OCI-LY1 (cell line): ENCODE measurements around the gene ZNF222.

Experiments used
- H2AFZ ChIP-seq: fragments of 200-600 bp; sonication (generic), shearing (Covaris generic); 2 replicates; pipeline ENCODE4 v1.6.0; 2014; ENCODE audit warnings: antibody characterized with exemption, mild to moderate bottlenecking, low read length
- H3F3A ChIP-seq: fragments of 200-600 bp; sonication (generic), shearing (Covaris generic); 2 replicates; pipeline ENCODE4 v1.6.0; 2014; ENCODE audit warnings: mild to moderate bottlenecking, antibody characterized with exemption, low read length, moderate library complexity; ENCODE audit not compliant: insufficient read depth
- H3K27ac ChIP-seq: fragments of 200-600 bp; sonication (generic); 2 replicates; pipeline ENCODE4 v1.5.1; 2014; ENCODE audit warnings: low read length, mixed run types, mild to moderate bottlenecking, low read depth; ENCODE audit not compliant: poor library complexity, severe bottlenecking
- H3K27me3 ChIP-seq: fragments of 200-600 bp; sonication (generic); 2 replicates; pipeline ENCODE4 v1.6.0; 2014; ENCODE audit warnings: antibody characterized with exemption, mild to moderate bottlenecking, low read length, moderate library complexity; ENCODE audit not compliant: insufficient read depth
- H3K36me3 ChIP-seq: fragments of 200-600 bp; sonication (generic); 2 replicates; pipeline ENCODE4 v1.6.1; 2014; ENCODE audit warnings: mild to moderate bottlenecking, antibody characterized with exemption, low read length, moderate library complexity, mixed read lengths; ENCODE audit not compliant: insufficient read depth
- H3K4me1 ChIP-seq: fragments of 200-600 bp; sonication (generic); 2 replicates; pipeline ENCODE4 v1.5.1; 2014; ENCODE audit warnings: mild to moderate bottlenecking, low read length, moderate library complexity; ENCODE audit not compliant: insufficient read depth, severe bottlenecking
- H3K4me2 ChIP-seq: fragments of 200-600 bp; sonication (generic), shearing (Covaris generic); 2 replicates; pipeline ENCODE4 v1.6.1; 2014; ENCODE audit warnings: low read length
- H3K4me3 ChIP-seq: fragments of 200-600 bp; sonication (generic); 2 replicates; pipeline ENCODE4 v1.5.1; 2014; ENCODE audit warnings: low read length, low read depth, mild to moderate bottlenecking, mixed read lengths; ENCODE audit not compliant: poor library complexity, severe bottlenecking
- H3K79me2 ChIP-seq: fragments of 200-600 bp; shearing (Covaris generic); 2 replicates; pipeline ENCODE4 v1.6.1; 2016; ENCODE audit warnings: mixed run types, low read length, mixed read lengths; ENCODE audit not compliant: insufficient read depth
- H3K9ac ChIP-seq: fragments of 200-600 bp; sonication (generic), shearing (Covaris generic); 2 replicates; pipeline ENCODE4 v1.6.1; 2014; ENCODE audit warnings: mild to moderate bottlenecking, low read length, mixed read lengths
- H3K9me2 ChIP-seq: fragments of 200-600 bp; sonication (generic), shearing (Covaris generic); 2 replicates; pipeline ENCODE4 v1.6.1; 2014; ENCODE audit warnings: low read depth, mild to moderate bottlenecking, low read length, mixed read lengths
- H3K9me3 ChIP-seq: fragments of 200-600 bp; shearing (Covaris generic); 2 replicates; pipeline ENCODE4 v1.6.1; 2014; ENCODE audit warnings: low read length, mixed read lengths
- H4K20me1 ChIP-seq: fragments of 200-600 bp; sonication (generic), shearing (Covaris generic); 2 replicates; pipeline ENCODE4 v1.6.0; 2016; ENCODE audit warnings: mild to moderate bottlenecking, low read length; ENCODE audit not compliant: insufficient read depth
- CTCF ChIP-seq: fragments of 200-600 bp; sonication (generic), shearing (Covaris generic); IDR thresholded peaks from 2 replicates; pipeline ENCODE4 v1.5.1; 2017; ENCODE audit warnings: mild to moderate bottlenecking, antibody characterized with exemption, low read length, moderate library complexity, mixed read lengths
- EZH2 ChIP-seq: fragments of 200-600 bp; sonication (generic), shearing (Covaris generic); IDR thresholded peaks from 2 replicates; pipeline ENCODE4 v1.8.0; 2017; ENCODE audit warnings: borderline replicate concordance, mixed run types, mild to moderate bottlenecking, antibody characterized with exemption, low read length, moderate library complexity, mixed read lengths

ZNF222 gene

GRCh38 chr19:44025217-44025936 lies at the start of gene ZNF222:
ZNF222 (plus strand) TSS chr19:44025379; CDS start chr19:44025437, 58 bp downstream.
- Histone ChIP-seq H3K79me2 (no peaks in the 10 kb centered on the region), H3K4me2 (peak within 1 kb of the TSS; percentile 81), H3K36me3 (peaks cover 20% of the 10 kb centered on the region), H2AFZ (peak within 1 kb of the TSS; percentile 97), H3K27me3 (no peaks in the 10 kb centered on the region), H3K9ac (peak within 1 kb of the TSS; percentile 81), H3K9me3 (peaks cover 9% of the 10 kb centered on the region), H4K20me1 (no peaks in the 10 kb centered on the region), H3K4me3 (peak within 1 kb of the TSS; percentile 79), H3K27ac (no peak within 1 kb of the TSS), H3F3A (no peaks in the 10 kb centered on the region), H3K4me1 (peaks cover 12% of the 10 kb centered on the region), H3K9me2 (no peaks in the 10 kb centered on the region)
- TF ChIP-seq EZH2: no peak

- Histone ChIP-seq H3K27me3 (no peaks in the 10 kb centered on the region), H3K9me3 (no peaks in the 10 kb centered on the region), H3K4me2 (no peak overlapping the region), H3K9ac (no peak overlapping the region), H3K9me2 (no peaks in the 10 kb centered on the region), H3K27ac (no peak overlapping the region), H4K20me1 (no peaks in the 10 kb centered on the region), H3K4me3 (no peak overlapping the region), H3K36me3 (no peaks in the 10 kb centered on the region), H3K79me2 (no peaks in the 10 kb centered on the region), H3F3A (no peaks in the 10 kb centered on the region), H3K4me1 (no peaks in the 10 kb centered on the region), H2AFZ (no peak overlapping the region)
- TF ChIP-seq CTCF (no peak), EZH2 (no peak)
Observed at GRCh38 chr19:43976732-43977131, 48.4 kb upstream of the ZNF222 start.

GRCh38 chr19:43983544-43983911 lies 41.7 kb upstream of the ZNF222 start:
- Histone ChIP-seq H3K27ac (no peak overlapping the region), H3K36me3 (no peaks in the 10 kb centered on the region), H3F3A (no peaks in the 10 kb centered on the region), H4K20me1 (no peaks in the 10 kb centered on the region), H3K27me3 (no peaks in the 10 kb centered on the region), H3K4me2 (no peak overlapping the region), H3K4me3 (no peak overlapping the region), H3K9me2 (no peaks in the 10 kb centered on the region), H2AFZ (no peak overlapping the region), H3K9me3 (no peaks in the 10 kb centered on the region), H3K9ac (no peak overlapping the region), H3K79me2 (no peaks in the 10 kb centered on the region), H3K4me1 (no peaks in the 10 kb centered on the region)
- TF ChIP-seq CTCF: no peak
- TF ChIP-seq EZH2: no peak
